SK-N-MC (cell line): ENCODE results near the gene OR4K17.

ENCODE experiments used
- EZH2 ChIP-seq: fragments of 200-600 bp; sonication (generic); IDR thresholded peaks from one replicate; pipeline ENCODE4 v1.6.1; 2017; ENCODE audit warnings: antibody characterized with exemption
- FOXP2 ChIP-seq: optimal IDR thresholded peaks from 2 replicates; pipeline ENCODE3; 2011; ENCODE audit warnings: mild to moderate bottlenecking, moderate library complexity; ENCODE audit not compliant: insufficient read depth; ENCODE audit errors: extremely low read length, control extremely low read depth
- POLR2AphosphoS5 ChIP-seq: IDR thresholded peaks from 2 replicates; pipeline ENCODE4 v1.6.1; 2012; ENCODE audit warnings: mild to moderate bottlenecking, low read depth, low read length, borderline replicate concordance

DNA sequence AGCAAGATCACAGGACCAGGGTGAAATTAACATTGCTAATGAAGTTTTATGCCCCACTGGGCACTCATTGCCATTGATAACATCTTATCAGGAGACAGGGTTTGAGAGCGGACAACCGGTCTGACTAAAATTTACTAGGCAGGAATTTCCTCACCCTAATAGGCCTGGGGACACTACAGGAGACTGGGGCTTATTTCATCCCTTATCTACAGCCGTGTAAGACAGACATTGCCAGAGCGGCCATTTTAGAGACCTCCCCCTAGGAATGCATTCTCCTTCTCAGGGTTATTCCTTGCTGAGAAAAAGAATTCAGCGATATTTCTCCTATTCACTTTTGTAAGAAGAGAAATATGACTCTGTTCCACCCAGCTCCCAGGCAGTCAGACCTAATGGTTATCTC is 8.3 kb downstream of the OR4K17 start:
- TF ChIP-seq EZH2 (no peak), POLR2AphosphoS5 (no peak), FOXP2 (no peak)
